Stimulated activated CD8-positive, alpha-beta memory T cell treated with anti-CD3 and anti-CD28 coated beads, Interleukin-15, amount 100 ng/mL, for 48 hours (primary cell): ENCODE results near the gene LHPP.
A peak's percentile ranks its signal among the peaks of the same experiment; 100 is the strongest.

Experiments
- DNase-seq, 2 donors: peaks; one replicate each; pipeline ENCODE4 v3.0.0-alpha.2; 2020; ENCODE audit warnings: low read depth in 2 of 2

LHPP gene

GRCh38 chr10:124644771-124645415 lies 183.3 kb downstream of the LHPP start:
- DNase-seq, result no peak

- DNase-seq, result no peak
Observed at GRCh38 chr10:124645467-124646095, 184.0 kb downstream of the LHPP start.

GRCh38 chr10:124646483-124647352 lies 185.1 kb downstream of the LHPP start:
- no peak for DNase-seq

GRCh38 chr10:124647421-124648130 lies 186.0 kb downstream of the LHPP start:
- peak in 1 of 2 donors; percentile 58 for DNase-seq

GRCh38 chr10:124648131-124648475 lies 186.5 kb downstream of the LHPP start:
- DNase-seq, result no peak

GRCh38 chr10:124648738-124649137 lies 187.1 kb downstream of the LHPP start:
- peak; percentile 50 to 53 for DNase-seq

GRCh38 chr10:124649214-124649613 lies 187.6 kb downstream of the LHPP start:
- no peak for DNase-seq

- no peak for DNase-seq
Observed at GRCh38 chr10:124650263-124650662, 188.6 kb downstream of the LHPP start.

GRCh38 chr10:124650820-124651401 lies 189.3 kb downstream of the LHPP start:
- peak; percentile 59 to 62 for DNase-seq

- DNase-seq, result no peak
Observed at GRCh38 chr10:124651402-124651891, 189.8 kb downstream of the LHPP start.

- no peak for DNase-seq
Observed at GRCh38 chr10:124652200-124652599, 190.6 kb downstream of the LHPP start.

- DNase-seq, result no peak
Observed at GRCh38 chr10:124652701-124653100, 191.1 kb downstream of the LHPP start.

- no peak for DNase-seq
Observed at GRCh38 chr10:124653311-124653710, 191.7 kb downstream of the LHPP start.

GRCh38 chr10:124653811-124654651 lies 192.4 kb downstream of the LHPP start:
- no peak for DNase-seq

GRCh38 chr10:124654686-124655085 lies 193.1 kb downstream of the LHPP start:
- no peak for DNase-seq

- DNase-seq, result no peak
Observed at GRCh38 chr10:124655191-124656112, 193.8 kb downstream of the LHPP start.

GRCh38 chr10:124656113-124656490 lies 194.5 kb downstream of the LHPP start:
- no peak for DNase-seq

- DNase-seq, result no peak
Observed at GRCh38 chr10:124656541-124656940, 194.9 kb downstream of the LHPP start.

GRCh38 chr10:124657806-124658205 lies 196.2 kb downstream of the LHPP start:
- no peak for DNase-seq
